Smooth muscle cell (in vitro differentiated cells): ENCODE results near the gene RASGEF1C. TPM values are rescaled to one million over a fixed set of nuclear protein-coding genes. Genes with fewer than 3 reads are reported as not detected.

Experiments
- DNase-seq: peaks from one replicate; lab custom pipeline; 2025; ENCODE audit not compliant: unreplicated experiment; lab: John Stamatoyannopoulos, UW
- H2AFZ ChIP-seq: fragments of 200-600 bp; sonication (generic); 2 replicates; pipeline ENCODE4 v1.6.0; 2016; ENCODE audit warnings: antibody characterized with exemption, low read depth, mild to moderate bottlenecking
- H3F3A ChIP-seq: fragments of 200-600 bp; sonication (generic); 2 replicates; pipeline ENCODE4 v1.6.0; 2017; ENCODE audit warnings: antibody characterized with exemption, low read depth
- H3K27ac ChIP-seq: fragments of 200-600 bp; sonication (generic); 2 replicates; pipeline ENCODE4 v1.5.1; 2016; ENCODE audit warnings: low read depth, mild to moderate bottlenecking
- H3K27me3 ChIP-seq: fragments of 200-600 bp; sonication (generic); 2 replicates; pipeline ENCODE4 v1.6.1; 2016; ENCODE audit warnings: low read depth, mild to moderate bottlenecking
- H3K36me3 ChIP-seq: fragments of 200-600 bp; sonication (generic); 2 replicates; pipeline ENCODE4 v1.5.1; 2016; ENCODE audit warnings: low read depth
- H3K4me1 ChIP-seq: fragments of 200-600 bp; sonication (generic); 2 replicates; pipeline ENCODE4 v1.5.1; 2016; ENCODE audit warnings: low read depth
- H3K4me2 ChIP-seq: fragments of 200-600 bp; sonication (generic); 2 replicates; pipeline ENCODE4 v1.6.0; 2016; ENCODE audit warnings: mild to moderate bottlenecking
- H3K4me3 ChIP-seq: fragments of 200-600 bp; sonication (generic); 2 replicates; pipeline ENCODE4 v1.5.1; 2016; ENCODE audit warnings: mild to moderate bottlenecking
- H3K79me2 ChIP-seq: fragments of 200-600 bp; sonication (generic); 2 replicates; pipeline ENCODE4 v1.6.0; 2016; ENCODE audit warnings: low read depth, mild to moderate bottlenecking
- H3K9ac ChIP-seq: fragments of 200-600 bp; sonication (generic); 2 replicates; pipeline ENCODE4 v1.6.0; 2016; ENCODE audit warnings: low read depth
- H3K9me3 ChIP-seq: fragments of 200-600 bp; sonication (generic); replicated peaks from 2 replicates; pipeline ENCODE4 v1.5.1; 2016; ENCODE audit warnings: low read depth
- H4K20me1 ChIP-seq: fragments of 200-600 bp; sonication (generic); 2 replicates; pipeline ENCODE4 v1.6.0; 2016; ENCODE audit warnings: low read depth
- CTCF ChIP-seq: fragments of 200-600 bp; sonication (generic); IDR thresholded peaks from 2 replicates; pipeline ENCODE4 v1.5.1; 2017; ENCODE audit warnings: borderline replicate concordance, mild to moderate bottlenecking, antibody characterized with exemption; ENCODE audit not compliant: insufficient read depth, poor library complexity, severe bottlenecking
- WGBS: methylation state at CpG from one replicate; pipeline ENCODE4 v1.1.7; 2016; ENCODE audit warnings: low lambda C conversion rate; 5-methylcytosine and 5-hydroxymethylcytosine counted together
- polyA plus RNA-seq: library from polyadenylated mRNA; unstranded; fragments of >200 nt; fragmentation: Nextera tagmentation; extraction: Ambion mirVana; gene quantifications from 2 replicates; pipeline ENCODE4 v1.2.1, GENCODE V29; 2016
- total RNA-seq: library from RNA; depleted of rRNA; stranded (reverse); fragments of >200 nt; gene quantifications from 2 replicates; pipeline ENCODE4 v1.2.3, GENCODE V29; 2014

Gene RASGEF1C
- total and polyA plus RNA-seq, 2 experiments from 2014 or later: 0.14 TPM; not detected in 1

- Histone ChIP-seq H3K9me3 (no peaks in the 10 kb centered on the region), H3K79me2 (no peaks in the 10 kb centered on the region), H3K4me2 (no peak overlapping the region), H3K4me3 (no peak overlapping the region), H3K36me3 (no peaks in the 10 kb centered on the region), H3F3A (no peaks in the 10 kb centered on the region), H3K27me3 (no peaks in the 10 kb centered on the region), H3K27ac (no peak overlapping the region), H3K9ac (no peak overlapping the region), H3K4me1 (no peaks in the 10 kb centered on the region), H2AFZ (no peak overlapping the region), H4K20me1 (no peaks in the 10 kb centered on the region)
- TF ChIP-seq CTCF: no peak
- 0% methylated on average over 1 of the region's 1 CpG for WGBS
- no peak for DNase-seq
Measured at GRCh38 chr5:180122875-180123274, 86.1 kb downstream of the RASGEF1C start.

GRCh38 chr5:180121826-180122413 is 87.1 kb downstream of the RASGEF1C start:
- H3K27ac ChIP-seq: no peak overlapping the region
- no peaks in the 10 kb centered on the region for H3K79me2 ChIP-seq
- TF ChIP-seq CTCF: no peak
- no peaks in the 10 kb centered on the region for H3F3A ChIP-seq
- no peak overlapping the region for H3K9ac ChIP-seq
- no peak overlapping the region for H3K4me3 ChIP-seq
- no peaks in the 10 kb centered on the region for H3K27me3 ChIP-seq
- no peak overlapping the region for H3K4me2 ChIP-seq
- H3K36me3 ChIP-seq: no peaks in the 10 kb centered on the region
- DNase-seq: no peak
- 94% methylated on average over 9 of the region's 9 CpGs for WGBS
- no peaks in the 10 kb centered on the region for H3K4me1 ChIP-seq
- H3K9me3 ChIP-seq: no peaks in the 10 kb centered on the region
- H2AFZ ChIP-seq: no peak overlapping the region
- H4K20me1 ChIP-seq: no peaks in the 10 kb centered on the region

- no peak overlapping the region for H3K4me2 ChIP-seq
- H3K36me3 ChIP-seq: no peaks in the 10 kb centered on the region
- H3K4me3 ChIP-seq: no peak overlapping the region
- no peak for DNase-seq
- H4K20me1 ChIP-seq: no peaks in the 10 kb centered on the region
- H3K4me1 ChIP-seq: no peaks in the 10 kb centered on the region
- 86% methylated on average over 28 of the region's 28 CpGs for WGBS
- no peak overlapping the region for H3K9ac ChIP-seq
- H3K27me3 ChIP-seq: no peaks in the 10 kb centered on the region
- no peak overlapping the region for H3K27ac ChIP-seq
- no peak overlapping the region for H2AFZ ChIP-seq
- no peak for TF ChIP-seq CTCF
- no peaks in the 10 kb centered on the region for H3K79me2 ChIP-seq
- H3F3A ChIP-seq: no peaks in the 10 kb centered on the region
- no peaks in the 10 kb centered on the region for H3K9me3 ChIP-seq
Measured at GRCh38 chr5:180120237-180121101, 88.5 kb downstream of the RASGEF1C start.
